H1 (cell line): Measurements from ENCODE around the gene MALT1. TPM values are rescaled to one million over a fixed set of nuclear protein-coding genes. Genes with fewer than 3 reads are reported as not detected.

ENCODE experiments used
- CTCF ChIA-PET: fragments of 300-600 bp; sonication (Branson Sonifier 250); formaldehyde crosslinking; loops from one replicate; lab custom pipeline; 2021; ENCODE audit not compliant: partially characterized antibody; lab: Charles Lee
- POLR2A ChIA-PET: fragments of 300-600 bp; sonication (Branson Sonifier 250); formaldehyde crosslinking; loops from one replicate; lab custom pipeline; 2021; ENCODE audit warnings: inconsistent platforms; ENCODE audit not compliant: partially characterized antibody; lab: Charles Lee
- DNase-seq, 2 experiments: peaks; one replicate each; pipeline versions ENCODE4 v3.0.0 to v3.0.0-alpha.2; 2010 to 2022; ENCODE audit warnings: low spot score in 2 of 2, low read depth in 1 of 2, mixed read lengths in 1 of 2
- FAIRE-seq: peaks from 2 replicates; lab custom pipeline; 2011; peaks lifted over from hg19 to GRCh38; lab: Jason Lieb, UNC
- H2AFZ ChIP-seq: 2 replicates; pipeline ENCODE4 v1.8.1; 2012; ENCODE audit warnings: low read length, inconsistent platforms
- H2AK5ac ChIP-seq: 2 replicates; pipeline ENCODE4 v1.6.1; 2013; ENCODE audit warnings: low read depth, low read length
- H2BK120ac ChIP-seq: replicated peaks from 2 replicates; pipeline ENCODE3; 2013; ENCODE audit warnings: low read depth, low read length, inconsistent platforms
- H2BK12ac ChIP-seq: 2 replicates; pipeline ENCODE4 v1.6.1; 2013; ENCODE audit warnings: low read depth, low read length
- H2BK15ac ChIP-seq: 2 replicates; pipeline ENCODE4 v1.6.1; 2013; ENCODE audit warnings: low read length
- H2BK20ac ChIP-seq: 2 replicates; pipeline ENCODE4 v1.6.1; 2013; ENCODE audit warnings: low read length
- H2BK5ac ChIP-seq: 2 replicates; pipeline ENCODE4 v1.6.1; 2013; ENCODE audit warnings: low read depth, low read length
- H3K14ac ChIP-seq: 2 replicates; pipeline ENCODE4 v1.6.1; 2013; ENCODE audit warnings: inconsistent platforms; ENCODE audit not compliant: insufficient read length
- H3K18ac ChIP-seq: 2 replicates; pipeline ENCODE4 v1.6.1; 2013; ENCODE audit warnings: low read length; ENCODE audit errors: extremely low read depth
- H3K23ac ChIP-seq: 2 replicates; pipeline ENCODE4 v1.6.1; 2013; ENCODE audit warnings: inconsistent platforms; ENCODE audit not compliant: insufficient read length
- H3K23me2 ChIP-seq: 2 replicates; pipeline ENCODE4 v1.6.1; 2013; ENCODE audit warnings: low read depth, low read length
- H3K27ac ChIP-seq: 2 replicates; pipeline ENCODE4 v1.6.1; 2011; ENCODE audit warnings: low read depth, low read length, inconsistent platforms
- H3K27me3 ChIP-seq, 4 experiments: replicated peaks in 1 of 4; 1 replicate in 1 of 4; 2 replicates in 3 of 4; pipeline versions ENCODE4 v1.6.1 to v1.8.1; 2011 to 2013; ENCODE audit warnings: low read length in 3 of 4, mild to moderate bottlenecking in 3 of 4, inconsistent platforms in 2 of 4, mixed read lengths in 2 of 4, moderate library complexity in 1 of 4; ENCODE audit not compliant: control insufficient read depth in 3 of 4, insufficient read depth in 3 of 4; ENCODE audit errors: extremely low read depth in 1 of 4
- H3K36me3 ChIP-seq, 4 experiments: 2 replicates each; pipeline versions ENCODE4 v1.6.1 to v1.8.1; 2011 to 2013; ENCODE audit warnings: mild to moderate bottlenecking in 4 of 4, low read length in 3 of 4, moderate library complexity in 2 of 4, control low read depth in 1 of 4, inconsistent platforms in 1 of 4; ENCODE audit not compliant: insufficient read depth in 4 of 4, control insufficient read depth in 2 of 4
- H3K4ac ChIP-seq: replicated peaks from 2 replicates; pipeline ENCODE3; 2013; ENCODE audit warnings: low read length, low read depth, mixed read lengths, inconsistent platforms; ENCODE audit not compliant: insufficient read length
- H3K4me1 ChIP-seq, 4 experiments: replicated peaks in 1 of 4; 1 replicate in 1 of 4; 2 replicates in 3 of 4; pipeline versions ENCODE4 v1.6.1 to v1.8.1; 2011 to 2013; ENCODE audit warnings: low read length in 3 of 4, inconsistent platforms in 2 of 4, mixed read lengths in 1 of 4; ENCODE audit not compliant: insufficient read depth in 4 of 4, control insufficient read depth in 3 of 4
- H3K4me2 ChIP-seq, 2 experiments: 2 replicates each; pipeline versions ENCODE4 v1.6.1 to v1.8.1; 2011 to 2013; ENCODE audit warnings: low read depth in 2 of 2, low read length in 2 of 2, control low read depth in 1 of 2, inconsistent platforms in 1 of 2, mild to moderate bottlenecking in 1 of 2; ENCODE audit not compliant: insufficient read depth in 1 of 2
- H3K4me3 ChIP-seq, 4 experiments: fragments of 200-600, 300-600 bp in 1 of 4; sonication (generic), shearing (Covaris generic), sonication (Bioruptor Twin) in 1 of 4; 2 replicates each; pipeline versions ENCODE4 v1.5.1 to v1.8.1; 2011 to 2016; ENCODE audit warnings: low read length in 4 of 4, low read depth in 3 of 4, control low read depth in 2 of 4, inconsistent platforms in 2 of 4, mild to moderate bottlenecking in 2 of 4, mixed read lengths in 1 of 4, moderate library complexity in 1 of 4; ENCODE audit not compliant: insufficient read depth in 2 of 4; ENCODE audit errors: extremely low read depth in 1 of 4
- H3K56ac ChIP-seq: replicated peaks from 2 replicates; pipeline ENCODE3; 2013; ENCODE audit warnings: low read depth, mild to moderate bottlenecking, mixed read lengths, low read length, inconsistent platforms; ENCODE audit not compliant: insufficient read length
- H3K79me1 ChIP-seq: 2 replicates; pipeline ENCODE4 v1.6.1; 2013; ENCODE audit warnings: low read depth, low read length, control low read depth
- H3K79me2 ChIP-seq, 2 experiments: 2 replicates each; pipeline versions ENCODE4 v1.6.1 to v1.8.1; 2012 to 2013; ENCODE audit warnings: low read length in 2 of 2, mild to moderate bottlenecking in 2 of 2, inconsistent platforms in 1 of 2; ENCODE audit not compliant: insufficient read depth in 2 of 2, control insufficient read depth in 1 of 2
- H3K9ac ChIP-seq, 4 experiments: replicated peaks in 1 of 4; 1 replicate in 1 of 4; 2 replicates in 3 of 4; pipeline versions ENCODE4 v1.6.1 to v1.8.1; 2011 to 2013; ENCODE audit warnings: low read depth in 3 of 4, low read length in 3 of 4, control low read depth in 2 of 4, mild to moderate bottlenecking in 2 of 4, moderate library complexity in 2 of 4, inconsistent platforms in 1 of 4; ENCODE audit errors: extremely low read depth in 1 of 4
- H3K9me3 ChIP-seq, 2 experiments: 2 replicates each; pipeline versions ENCODE4 v1.6.1 to v1.8.1; 2012 to 2013; ENCODE audit warnings: mild to moderate bottlenecking in 2 of 2, moderate library complexity in 2 of 2, control low read depth in 1 of 2, inconsistent platforms in 1 of 2, low read depth in 1 of 2, low read length in 1 of 2, mixed read lengths in 1 of 2; ENCODE audit not compliant: insufficient read depth in 2 of 2
- H4K20me1 ChIP-seq, 2 experiments: replicated peaks in 1 of 2; 2 replicates each; pipeline versions ENCODE3 to v1.8.1; 2011 to 2013; ENCODE audit warnings: inconsistent platforms in 2 of 2, low read length in 2 of 2, mild to moderate bottlenecking in 1 of 2; ENCODE audit not compliant: insufficient read depth in 2 of 2, control insufficient read depth in 1 of 2
- H4K5ac ChIP-seq: 2 replicates; pipeline ENCODE4 v1.6.1; 2013; ENCODE audit warnings: low read length, low read depth, mixed read lengths, inconsistent platforms; ENCODE audit not compliant: insufficient read length
- H4K8ac ChIP-seq: 2 replicates; pipeline ENCODE4 v1.8.0; 2013; ENCODE audit warnings: mild to moderate bottlenecking, moderate library complexity, low read length, inconsistent platforms; ENCODE audit not compliant: insufficient read depth; ENCODE audit errors: extremely low read depth
- H4K91ac ChIP-seq: replicated peaks from 2 replicates; pipeline ENCODE3; 2013; ENCODE audit warnings: low read length, mixed read lengths, inconsistent platforms; ENCODE audit not compliant: insufficient read length
- ATF3 ChIP-seq: IDR thresholded peaks from 2 replicates; pipeline ENCODE4 v1.6.1; 2011; ENCODE audit warnings: low read depth, mild to moderate bottlenecking, low read length; ENCODE audit not compliant: insufficient read depth
- GTF2F1 ChIP-seq: IDR thresholded peaks from 2 replicates; pipeline ENCODE4 v1.6.1; 2012; ENCODE audit warnings: low read depth, low read length, improper control_type of control experiment, borderline replicate concordance
- KDM1A ChIP-seq: fragments of 200-600, 300-600 bp; sonication (generic); IDR thresholded peaks from 2 replicates; pipeline ENCODE4 v1.7.1; 2016; ENCODE audit warnings: mild to moderate bottlenecking, low read length, borderline replicate concordance
- RXRA ChIP-seq: IDR thresholded peaks from 2 replicates; pipeline ENCODE4 v1.6.1; 2011; ENCODE audit warnings: low read depth, mild to moderate bottlenecking, low read length, moderate library complexity; ENCODE audit not compliant: insufficient read depth
- YY1 ChIP-seq: IDR thresholded peaks from 2 replicates; pipeline ENCODE4 v1.6.1; 2011; ENCODE audit warnings: low read depth, mild to moderate bottlenecking, low read length
- WGBS, 2 experiments: shearing (Covaris generic) in 1 of 2; methylation state at CpG; one replicate each; pipeline versions ENCODE4 v1.1.6 to v1.1.7; 2013 to 2015; ENCODE audit warnings: low lambda C conversion rate in 2 of 2, mixed read lengths in 2 of 2, inconsistent platforms in 1 of 2, low coverage in 1 of 2, missing lambda C conversion rate in 1 of 2; ENCODE audit not compliant: insufficient replicate concordance in 2 of 2, insufficient coverage in 1 of 2, insufficient read length in 1 of 2; ENCODE audit errors: extremely low coverage in 1 of 2, missing lambda C conversion rate in 1 of 2; 5-methylcytosine and 5-hydroxymethylcytosine counted together
- polyA plus RNA-seq, 7 experiments: library from polyadenylated mRNA; depleted of rRNA in 3 of 7; stranded (reverse) in 5 of 7; unstranded in 2 of 7; fragments of >200 nt in 5 of 7; fragments of 200-250 nt in 2 of 7; gene quantifications; 1 replicate in 5 of 7; 2 replicates in 1 of 7; 4 replicates in 1 of 7; pipeline versions ENCODE4 v1.2.1 to v1.2.3, GENCODE V29; 2011 to 2013; ENCODE audit warnings: missing spikeins in 2 of 7, mixed read lengths in 2 of 7
- total RNA-seq: library from RNA; stranded (reverse); fragmentation: NEBNext Ultra II Directional; extraction: Animal tissue kit (Norgen Biotek cat#: 25700); gene quantifications from 2 replicates; pipeline ENCODE4 v1.2.1, GENCODE V29; 2021

Gene MALT1
- total and polyA plus RNA-seq, 2 of the 8 experiments (the other 6 are each of a cell fraction or from before 2014, with no cell fraction given) = 10.7 to 25.9 TPM

- peaks cover 0 to 6% (median 4%) of the 10 kb centered on the region in 4 experiments; a peak in 6 of 7 replicates for H3K4me1 ChIP-seq
- no peak overlapping the region for H4K8ac ChIP-seq
- no peaks in the 10 kb centered on the region for H3K23me2 ChIP-seq
- no peak overlapping the region for H2BK20ac ChIP-seq
- H2BK120ac ChIP-seq = no peak overlapping the region
- H3K56ac ChIP-seq = no peak overlapping the region
- no peaks in the 10 kb centered on the region for H3K79me2 ChIP-seq
- no peaks in the 10 kb centered on the region for H3K79me1 ChIP-seq
- no peaks in the 10 kb centered on the region for H3K9me3 ChIP-seq
- H3K14ac ChIP-seq = no peak overlapping the region
- no peak overlapping the region for H4K5ac ChIP-seq
- H3K27ac ChIP-seq = no peak overlapping the region
- no peak overlapping the region for H2AK5ac ChIP-seq
- H3K4ac ChIP-seq = no peak overlapping the region
- ChIA-PET POLR2A (interaction anchor here (0.6 kb wide), 1 partner anchor 293 kb away, joined by 3 read pairs; no protein-coding TSS in a partner anchor), CTCF (interaction anchor here (0.5 to 26.9 kb wide), 11 partner anchors 9 to 332 kb away, joined by 3 to 591 read pairs (median 5); no protein-coding TSS in a partner anchor)
- H3K4me3 ChIP-seq = no peak overlapping the region
- H2AFZ ChIP-seq = no peak overlapping the region
- no peak overlapping the region for H3K23ac ChIP-seq
- DNase-seq (peak in 1 of 2 experiments; percentile 11), FAIRE-seq (no peak)
- no peak overlapping the region for H2BK5ac ChIP-seq
- H3K4me2 ChIP-seq = no peak overlapping the region
- H2BK15ac ChIP-seq = no peak overlapping the region; the same call in 1 of the 2 replicates
- H3K27me3 ChIP-seq = peaks cover 0 to 4% (median 0%) of the 10 kb centered on the region in 4 experiments; a peak in 2 of 7 replicates
- H4K20me1 ChIP-seq = no peaks in the 10 kb centered on the region
- no peaks in the 10 kb centered on the region for H3K36me3 ChIP-seq
- no peak overlapping the region for H4K91ac ChIP-seq
- no peak overlapping the region for H3K9ac ChIP-seq
- 93% methylated on average over 7 of the region's 7 CpGs; no CpG with 5 or more reads in 1 of the 2 experiments for WGBS, 2 experiments
- TF ChIP-seq KDM1A = no peak
- TF ChIP-seq YY1 = no peak
- no peak for TF ChIP-seq ATF3
- no peak for TF ChIP-seq GTF2F1
- TF ChIP-seq RXRA = no peak
- H3K18ac ChIP-seq = no peak overlapping the region
- H2BK12ac ChIP-seq = no peak overlapping the region
These were observed 95.7 kb downstream of the MALT1 start for GRCh38 chr18:58766946-58767345.
